ENCODE data around the gene YIPF5.

Gene YIPF5

GRCh38 chr5:144156767-144157171, 13.7 kb downstream of the YIPF5 start:
- Histone ChIP-seq H3K9ac (ENCODE audit: low read length) (no peak overlapping the region), H3K18ac (ENCODE audit: low read length) (no peak overlapping the region), H4K12ac (ENCODE audit: low read depth, low read length) (no peak overlapping the region), H3K4ac (ENCODE audit: low read depth, low read length) (no peak overlapping the region), H2AFZ (ENCODE audit: insufficient read depth, low read length, poor library complexity) (no peak overlapping the region), H3K4me3 (ENCODE audit: low read depth, low read length) (no peak overlapping the region), H3K23ac (ENCODE audit: low read length) (no peak overlapping the region), H2BK120ac (ENCODE audit: insufficient read depth, low read length, poor library complexity) (no peak overlapping the region), H3K9me3 (ENCODE audit: insufficient read depth, low read depth, low read length) (no peaks in the 10 kb centered on the region), H3K79me1 (ENCODE audit: low read length) (no peaks in the 10 kb centered on the region), H3K4me1 (ENCODE audit: control insufficient read depth in 1 of 2, insufficient read depth in 2 of 2, low read length in 2 of 2) (no peaks in the 10 kb centered on the region), H3K4me2 (ENCODE audit: low read length) (no peak overlapping the region), H2AK5ac (ENCODE audit: low read length) (no peak overlapping the region), H3K27me3 (ENCODE audit: insufficient read depth, low read length) (no peaks in the 10 kb centered on the region), H3K36me3 (ENCODE audit: control insufficient read depth in 1 of 2, insufficient read depth in 2 of 2, low read length in 2 of 2) (peaks cover 7 to 10% of the 10 kb centered on the region in 2 experiments), H3K14ac (ENCODE audit: low read length) (no peak overlapping the region), H3K79me2 (ENCODE audit: control insufficient read depth, insufficient read depth, low read length, poor library complexity) (no peaks in the 10 kb centered on the region), H4K8ac (ENCODE audit: low read depth, low read length) (no peak overlapping the region), H3K27ac (ENCODE audit: low read depth, low read length) (no peak overlapping the region), H2BK12ac (ENCODE audit: low read length) (no peak overlapping the region), H4K91ac (ENCODE audit: low read depth, low read length) (no peak overlapping the region), H2BK5ac (ENCODE audit: low read depth, low read length, poor library complexity) (no peak overlapping the region)
- WGBS (ENCODE audit: extremely low coverage, insufficient coverage, insufficient read length), result no CpG with 5 or more reads among the region's 2 CpGs
- DNase-seq, result no peak

- H3K9me3 ChIP-seq (ENCODE audit: insufficient read depth, low read depth, low read length), result no peaks in the 10 kb centered on the region
- no peak overlapping the region for H2AFZ ChIP-seq (ENCODE audit: insufficient read depth, low read length, poor library complexity)
- no peak overlapping the region for H3K23ac ChIP-seq (ENCODE audit: low read length)
- WGBS (ENCODE audit: extremely low coverage, insufficient coverage, insufficient read length), result no CpG with 5 or more reads among the region's 3 CpGs
- H3K4me2 ChIP-seq (ENCODE audit: low read length), result no peak overlapping the region
- no peaks in the 10 kb centered on the region for H3K4me1 ChIP-seq (ENCODE audit: control insufficient read depth in 1 of 2, insufficient read depth in 2 of 2, low read length in 2 of 2)
- DNase-seq, result peak; percentile 46 to 77
- no peak overlapping the region for H2BK12ac ChIP-seq (ENCODE audit: low read length)
- no peak overlapping the region for H3K14ac ChIP-seq (ENCODE audit: low read length)
- no peak overlapping the region for H3K18ac ChIP-seq (ENCODE audit: low read length)
- no peak overlapping the region for H3K9ac ChIP-seq (ENCODE audit: low read length)
- H4K8ac ChIP-seq (ENCODE audit: low read depth, low read length), result no peak overlapping the region
- H3K79me2 ChIP-seq (ENCODE audit: control insufficient read depth, insufficient read depth, low read length, poor library complexity), result no peaks in the 10 kb centered on the region
- no peaks in the 10 kb centered on the region for H3K27me3 ChIP-seq (ENCODE audit: insufficient read depth, low read length)
- H3K79me1 ChIP-seq (ENCODE audit: low read length), result no peaks in the 10 kb centered on the region
- no peak overlapping the region for H3K4ac ChIP-seq (ENCODE audit: low read depth, low read length)
- H3K27ac ChIP-seq (ENCODE audit: low read depth, low read length), result no peak overlapping the region
- H4K91ac ChIP-seq (ENCODE audit: low read depth, low read length), result no peak overlapping the region
- no peaks in the 10 kb centered on the region for H3K36me3 ChIP-seq (ENCODE audit: control insufficient read depth in 1 of 2, insufficient read depth in 2 of 2, low read length in 2 of 2)
- H2BK5ac ChIP-seq (ENCODE audit: low read depth, low read length, poor library complexity), result no peak overlapping the region
- no peak overlapping the region for H2BK120ac ChIP-seq (ENCODE audit: insufficient read depth, low read length, poor library complexity)
- H4K12ac ChIP-seq (ENCODE audit: low read depth, low read length), result no peak overlapping the region
- H2AK5ac ChIP-seq (ENCODE audit: low read length), result no peak overlapping the region
- no peak overlapping the region for H3K4me3 ChIP-seq (ENCODE audit: low read depth, low read length)
Measured at GRCh38 chr5:144151026-144151425, 19.4 kb downstream of the YIPF5 start.

- Histone ChIP-seq H4K8ac (ENCODE audit: low read depth, low read length) (no peak overlapping the region), H3K4me2 (ENCODE audit: low read length) (no peak overlapping the region), H2AK5ac (ENCODE audit: low read length) (no peak overlapping the region), H3K18ac (ENCODE audit: low read length) (no peak overlapping the region), H3K9me3 (ENCODE audit: insufficient read depth, low read depth, low read length) (no peaks in the 10 kb centered on the region), H3K36me3 (ENCODE audit: control insufficient read depth in 1 of 2, insufficient read depth in 2 of 2, low read length in 2 of 2) (no peaks in the 10 kb centered on the region), H3K27me3 (ENCODE audit: insufficient read depth, low read length) (no peaks in the 10 kb centered on the region), H3K79me1 (ENCODE audit: low read length) (no peaks in the 10 kb centered on the region), H2BK120ac (ENCODE audit: insufficient read depth, low read length, poor library complexity) (no peak overlapping the region), H3K9ac (ENCODE audit: low read length) (no peak overlapping the region), H3K4me3 (ENCODE audit: low read depth, low read length) (no peak overlapping the region), H4K91ac (ENCODE audit: low read depth, low read length) (no peak overlapping the region), H3K79me2 (ENCODE audit: control insufficient read depth, insufficient read depth, low read length, poor library complexity) (no peaks in the 10 kb centered on the region), H3K23ac (ENCODE audit: low read length) (no peak overlapping the region), H4K12ac (ENCODE audit: low read depth, low read length) (no peak overlapping the region), H2AFZ (ENCODE audit: insufficient read depth, low read length, poor library complexity) (no peak overlapping the region), H3K27ac (ENCODE audit: low read depth, low read length) (no peak overlapping the region), H3K14ac (ENCODE audit: low read length) (no peak overlapping the region), H2BK5ac (ENCODE audit: low read depth, low read length, poor library complexity) (no peak overlapping the region), H3K4me1 (ENCODE audit: control insufficient read depth in 1 of 2, insufficient read depth in 2 of 2, low read length in 2 of 2) (no peaks in the 10 kb centered on the region), H3K4ac (ENCODE audit: low read depth, low read length) (no peak overlapping the region), H2BK12ac (ENCODE audit: low read length) (no peak overlapping the region)
- DNase-seq, result peak; percentile 66 to 86
- WGBS (ENCODE audit: extremely low coverage, insufficient coverage, insufficient read length), result no CpG with 5 or more reads among the region's 4 CpGs
Measured at GRCh38 chr5:144144956-144145751, 25.3 kb downstream of the YIPF5 start.

GRCh38 chr5:144143625-144144024, 26.8 kb downstream of the YIPF5 start:
- no peak overlapping the region for H3K4ac ChIP-seq (ENCODE audit: low read depth, low read length)

More at GRCh38 chr5:144143625-144144024, 26.8 kb downstream of the YIPF5 start:
- Histone ChIP-seq H3K27ac (ENCODE audit: low read depth, low read length) (no peak overlapping the region), H3K14ac (ENCODE audit: low read length) (no peak overlapping the region), H3K36me3 (ENCODE audit: control insufficient read depth in 1 of 2, insufficient read depth in 2 of 2, low read length in 2 of 2) (no peaks in the 10 kb centered on the region), H3K79me2 (ENCODE audit: control insufficient read depth, insufficient read depth, low read length, poor library complexity) (no peaks in the 10 kb centered on the region), H3K4me1 (ENCODE audit: control insufficient read depth in 1 of 2, insufficient read depth in 2 of 2, low read length in 2 of 2) (no peaks in the 10 kb centered on the region), H3K4me3 (ENCODE audit: low read depth, low read length) (no peak overlapping the region), H4K12ac (ENCODE audit: low read depth, low read length) (no peak overlapping the region), H2BK5ac (ENCODE audit: low read depth, low read length, poor library complexity) (no peak overlapping the region), H3K18ac (ENCODE audit: low read length) (no peak overlapping the region), H2AK5ac (ENCODE audit: low read length) (no peak overlapping the region), H4K8ac (ENCODE audit: low read depth, low read length) (no peak overlapping the region), H3K27me3 (ENCODE audit: insufficient read depth, low read length) (no peaks in the 10 kb centered on the region), H3K9ac (ENCODE audit: low read length) (no peak overlapping the region), H4K91ac (ENCODE audit: low read depth, low read length) (no peak overlapping the region), H3K79me1 (ENCODE audit: low read length) (no peaks in the 10 kb centered on the region), H2BK12ac (ENCODE audit: low read length) (no peak overlapping the region), H3K23ac (ENCODE audit: low read length) (no peak overlapping the region), H2AFZ (ENCODE audit: insufficient read depth, low read length, poor library complexity) (no peak overlapping the region), H3K9me3 (ENCODE audit: insufficient read depth, low read depth, low read length) (no peaks in the 10 kb centered on the region), H2BK120ac (ENCODE audit: insufficient read depth, low read length, poor library complexity) (no peak overlapping the region), H3K4me2 (ENCODE audit: low read length) (no peak overlapping the region)
- no peak for DNase-seq
- WGBS (ENCODE audit: extremely low coverage, insufficient coverage, insufficient read length), result no CpG with 5 or more reads among the region's 1 CpG

Measured in trophoblast cell (in vitro differentiated cells and primary cell).